Endodermal cell (in vitro differentiated cells): Measurements from ENCODE around the gene RIN3. TPM values are rescaled to one million over a fixed set of nuclear protein-coding genes. Genes with fewer than 3 reads are reported as not detected.

Source experiments
- DNase-seq: peaks from one replicate; pipeline ENCODE4 v3.0.0-alpha.2; 2017
- H3K27ac ChIP-seq: 2 replicates; pipeline ENCODE4 v1.5.1; 2013; ENCODE audit warnings: mild to moderate bottlenecking, low read depth, low read length, moderate library complexity
- H3K27me3 ChIP-seq: 2 replicates; pipeline ENCODE4 v1.6.1; 2013; ENCODE audit warnings: mild to moderate bottlenecking, low read length, moderate library complexity; ENCODE audit not compliant: insufficient read depth, control insufficient read depth, poor library complexity, severe bottlenecking
- H3K36me3 ChIP-seq: 2 replicates; pipeline ENCODE4 v1.7.0; 2013; ENCODE audit warnings: mild to moderate bottlenecking, low read length, moderate library complexity; ENCODE audit not compliant: control insufficient read depth, insufficient read depth
- H3K4me1 ChIP-seq: one replicate; pipeline ENCODE4 v1.7.0; 2013; ENCODE audit warnings: low read length; ENCODE audit not compliant: control insufficient read depth, insufficient read depth
- H3K4me3 ChIP-seq: 2 replicates; pipeline ENCODE4 v1.5.1; 2013; ENCODE audit warnings: mild to moderate bottlenecking, low read length, moderate library complexity
- H3K9ac ChIP-seq: 2 replicates; pipeline ENCODE4 v1.6.1; 2013; ENCODE audit warnings: mild to moderate bottlenecking, low read length, moderate library complexity; ENCODE audit not compliant: poor library complexity, severe bottlenecking; ENCODE audit errors: extremely low read depth
- H3K9me3 ChIP-seq: 2 replicates; pipeline ENCODE4 v1.6.1; 2013; ENCODE audit warnings: mild to moderate bottlenecking, low read length, moderate library complexity; ENCODE audit not compliant: control insufficient read depth
- H3K27ac Mint-ChIP-seq: 2 replicates; pipeline ENCODE4 v1.8.0; 2020; ENCODE audit warnings: mixed read lengths
- H3K27me3 Mint-ChIP-seq: 2 replicates; pipeline ENCODE4 v1.8.0; 2021; ENCODE audit warnings: mild to moderate bottlenecking, mixed read lengths; ENCODE audit not compliant: insufficient read depth
- H3K36me3 Mint-ChIP-seq: 2 replicates; pipeline ENCODE4 v1.8.0; 2020; ENCODE audit warnings: low read depth, mixed read lengths
- H3K4me1 Mint-ChIP-seq: 2 replicates; pipeline ENCODE4 v1.8.0; 2020; ENCODE audit warnings: mixed read lengths
- H3K4me3 Mint-ChIP-seq: 2 replicates; pipeline ENCODE4 v1.8.0; 2020; ENCODE audit warnings: mild to moderate bottlenecking, moderate library complexity, mixed read lengths
- H3K9me3 Mint-ChIP-seq: 2 replicates; pipeline ENCODE4 v1.8.0; 2020; ENCODE audit warnings: mild to moderate bottlenecking, mixed read lengths
- CTCF ChIP-seq: fragments of 200-600 bp; sonication (generic); conservative IDR thresholded peaks from 2 replicates; pipeline ENCODE4 v1.5.0; 2021; ENCODE audit warnings: antibody characterized with exemption, mild to moderate bottlenecking
- WGBS, 2 experiments: methylation state at CpG; one replicate each; pipeline versions ENCODE4 v1.1.5 to v1.1.7; 2013; ENCODE audit warnings: missing lambda C conversion rate in 2 of 2, mixed read lengths in 1 of 2; ENCODE audit not compliant: insufficient coverage in 1 of 2, insufficient read length in 1 of 2; 5-methylcytosine and 5-hydroxymethylcytosine counted together
- total RNA-seq, 2 donors: library from RNA; stranded (reverse); fragmentation: NEBNext Ultra II Directional in 1 of 2; extraction: Animal tissue kit (Norgen Biotek cat#: 25700) in 1 of 2; gene quantifications; 2 replicates in 1 of 2; 3 replicates in 1 of 2; pipeline ENCODE4 v1.2.1, GENCODE V29; 2021

RIN3 gene
- total RNA-seq, 2 donors from 2014 or later, result 5.2 to 6.0 TPM

GRCh38 chr14:92525322-92526095 is 11.9 kb downstream of the RIN3 start:
- H3K36me3 ChIP-seq, result no peaks in the 10 kb centered on the region
- H3K4me3 Mint-ChIP-seq, result no peak overlapping the region
- no peak overlapping the region for H3K9ac ChIP-seq
- H3K27ac Mint-ChIP-seq, result no peak overlapping the region
- H3K4me3 ChIP-seq, result no peak overlapping the region
- no peaks in the 10 kb centered on the region for H3K9me3 ChIP-seq
- DNase-seq, result no peak
- no peaks in the 10 kb centered on the region for H3K27me3 Mint-ChIP-seq
- no peak for TF ChIP-seq CTCF
- WGBS, 2 experiments, result 88 to 89% methylated on average over 7 to 12 of the region's 12 CpGs
- no peak overlapping the region for H3K27ac ChIP-seq
- H3K36me3 Mint-ChIP-seq, result no peaks in the 10 kb centered on the region
- no peaks in the 10 kb centered on the region for H3K9me3 Mint-ChIP-seq
- H3K4me1 ChIP-seq, result no peaks in the 10 kb centered on the region
- no peaks in the 10 kb centered on the region for H3K27me3 ChIP-seq
- no peaks in the 10 kb centered on the region for H3K4me1 Mint-ChIP-seq

DNA sequence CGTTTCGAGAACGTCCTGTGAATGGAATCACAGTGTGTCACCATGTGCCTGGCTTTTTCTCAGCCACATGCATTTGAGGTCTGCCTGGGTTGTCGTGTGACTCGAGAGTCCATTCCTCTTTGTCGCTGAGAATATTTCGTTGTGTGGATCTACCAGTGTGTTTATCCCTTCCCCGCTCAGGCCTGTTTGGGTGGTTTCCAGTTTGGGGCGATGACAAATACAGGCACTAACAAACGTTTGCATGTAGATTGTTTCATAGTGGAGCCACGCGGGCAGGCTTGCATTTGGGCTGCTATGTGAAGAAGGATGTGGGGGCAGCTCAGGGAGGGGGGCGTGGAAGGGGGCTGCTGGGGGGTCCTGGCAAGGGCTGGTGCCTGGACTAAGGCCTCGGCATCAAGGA is 14.1 kb downstream of the RIN3 start:
- Mint-ChIP-seq H3K9me3 (no peaks in the 10 kb centered on the region), H3K4me3 (no peak overlapping the region), H3K27ac (no peak overlapping the region), H3K36me3 (no peaks in the 10 kb centered on the region), H3K4me1 (no peaks in the 10 kb centered on the region), H3K27me3 (no peaks in the 10 kb centered on the region)
- H3K4me1 ChIP-seq, result no peaks in the 10 kb centered on the region
- WGBS, 2 experiments, result 90 to 93% methylated on average over 7 to 14 of the region's 14 CpGs
- H3K36me3 ChIP-seq, result no peaks in the 10 kb centered on the region
- no peak overlapping the region for H3K9ac ChIP-seq
- H3K4me3 ChIP-seq, result no peak overlapping the region
- no peak overlapping the region for H3K27ac ChIP-seq
- no peaks in the 10 kb centered on the region for H3K27me3 ChIP-seq
- no peak for DNase-seq
- H3K9me3 ChIP-seq, result no peaks in the 10 kb centered on the region
- TF ChIP-seq CTCF, result no peak

GRCh38 chr14:92528486-92529100 is 15.0 kb downstream of the RIN3 start:
- 95 to 98% methylated on average over 9 to 14 of the region's 14 CpGs for WGBS, 2 experiments
- no peak overlapping the region for H3K27ac Mint-ChIP-seq
- Histone ChIP-seq H3K9me3 (no peaks in the 10 kb centered on the region), H3K36me3 (no peaks in the 10 kb centered on the region), H3K27ac (no peak overlapping the region), H3K4me1 (no peaks in the 10 kb centered on the region), H3K9ac (no peak overlapping the region), H3K27me3 (no peaks in the 10 kb centered on the region), H3K4me3 (no peak overlapping the region)
- TF ChIP-seq CTCF, result no peak
- no peak for DNase-seq
- no peaks in the 10 kb centered on the region for H3K27me3 Mint-ChIP-seq
- no peaks in the 10 kb centered on the region for H3K4me1 Mint-ChIP-seq
- H3K4me3 Mint-ChIP-seq, result no peak overlapping the region
- H3K9me3 Mint-ChIP-seq, result no peaks in the 10 kb centered on the region
- no peaks in the 10 kb centered on the region for H3K36me3 Mint-ChIP-seq
